ENCODE measurements around the gene C11orf21.

C11orf21 gene

GRCh38 chr11:2315395-2316168, 13.9 kb upstream of the C11orf21 start:
- peaks cover 17% of the 10 kb centered on the region for H3K4me1 Mint-ChIP-seq (ENCODE audit: low read depth)
- H3K27ac Mint-ChIP-seq: no peak overlapping the region
- no peaks in the 10 kb centered on the region for H3K27me3 Mint-ChIP-seq
- no peak overlapping the region for H3K4me3 Mint-ChIP-seq
- no peaks in the 10 kb centered on the region for H3K9me3 Mint-ChIP-seq (ENCODE audit: low read depth)
- no peaks in the 10 kb centered on the region for H3K36me3 Mint-ChIP-seq

GRCh38 chr11:2314525-2315394, 13.0 kb upstream of the C11orf21 start:
- Mint-ChIP-seq H3K36me3 (no peaks in the 10 kb centered on the region), H3K9me3 (ENCODE audit: low read depth) (no peaks in the 10 kb centered on the region), H3K4me1 (ENCODE audit: low read depth) (peaks cover 15% of the 10 kb centered on the region), H3K27ac (no peak overlapping the region), H3K27me3 (no peaks in the 10 kb centered on the region), H3K4me3 (no peak overlapping the region)

- H3K36me3 Mint-ChIP-seq: no peaks in the 10 kb centered on the region
- no peak overlapping the region for H3K27ac Mint-ChIP-seq
- H3K4me1 Mint-ChIP-seq (ENCODE audit: low read depth): peaks cover 14% of the 10 kb centered on the region
- no peaks in the 10 kb centered on the region for H3K9me3 Mint-ChIP-seq (ENCODE audit: low read depth)
- H3K27me3 Mint-ChIP-seq: no peaks in the 10 kb centered on the region
- no peak overlapping the region for H3K4me3 Mint-ChIP-seq
Measured at GRCh38 chr11:2314136-2314524, 12.4 kb upstream of the C11orf21 start.

GRCh38 chr11:2313051-2313951, 11.6 kb upstream of the C11orf21 start:
- H3K27me3 Mint-ChIP-seq: no peaks in the 10 kb centered on the region
- no peak overlapping the region for H3K4me3 Mint-ChIP-seq
- peaks cover 14% of the 10 kb centered on the region for H3K4me1 Mint-ChIP-seq (ENCODE audit: low read depth)
- no peak overlapping the region for H3K27ac Mint-ChIP-seq
- H3K36me3 Mint-ChIP-seq: no peaks in the 10 kb centered on the region
- H3K9me3 Mint-ChIP-seq (ENCODE audit: low read depth): no peaks in the 10 kb centered on the region

GRCh38 chr11:2312232-2313042, 10.7 kb upstream of the C11orf21 start:
- H3K27me3 Mint-ChIP-seq: no peaks in the 10 kb centered on the region
- H3K36me3 Mint-ChIP-seq: no peaks in the 10 kb centered on the region
- no peak overlapping the region for H3K4me3 Mint-ChIP-seq
- H3K9me3 Mint-ChIP-seq (ENCODE audit: low read depth): no peaks in the 10 kb centered on the region
- peaks cover 15% of the 10 kb centered on the region for H3K4me1 Mint-ChIP-seq (ENCODE audit: low read depth)
- peak overlapping the region; percentile 46 for H3K27ac Mint-ChIP-seq

GRCh38 chr11:2311353-2312133, 9.8 kb upstream of the C11orf21 start:
- no peak overlapping the region for H3K4me3 Mint-ChIP-seq
- H3K36me3 Mint-ChIP-seq: no peaks in the 10 kb centered on the region
- H3K27me3 Mint-ChIP-seq: no peaks in the 10 kb centered on the region
- H3K27ac Mint-ChIP-seq: no peak overlapping the region
- no peaks in the 10 kb centered on the region for H3K9me3 Mint-ChIP-seq (ENCODE audit: low read depth)
- peaks cover 10% of the 10 kb centered on the region for H3K4me1 Mint-ChIP-seq (ENCODE audit: low read depth)

GRCh38 chr11:2310786-2311352, 9.2 kb upstream of the C11orf21 start:
- H3K9me3 Mint-ChIP-seq (ENCODE audit: low read depth): no peaks in the 10 kb centered on the region
- peaks cover 16% of the 10 kb centered on the region for H3K4me1 Mint-ChIP-seq (ENCODE audit: low read depth)
- no peaks in the 10 kb centered on the region for H3K36me3 Mint-ChIP-seq
- no peak overlapping the region for H3K27ac Mint-ChIP-seq
- H3K4me3 Mint-ChIP-seq: no peak overlapping the region
- H3K27me3 Mint-ChIP-seq: no peaks in the 10 kb centered on the region

- no peak overlapping the region for H3K27ac Mint-ChIP-seq
- no peaks in the 10 kb centered on the region for H3K9me3 Mint-ChIP-seq (ENCODE audit: low read depth)
- H3K36me3 Mint-ChIP-seq: no peaks in the 10 kb centered on the region
Measured at GRCh38 chr11:2310073-2310785, 8.5 kb upstream of the C11orf21 start.

GRCh38 chr11:2309251-2310072, 7.7 kb upstream of the C11orf21 start:
- Mint-ChIP-seq H3K4me3 (no peak overlapping the region), H3K36me3 (no peaks in the 10 kb centered on the region), H3K4me1 (ENCODE audit: low read depth) (peaks cover 26% of the 10 kb centered on the region), H3K9me3 (ENCODE audit: low read depth) (no peaks in the 10 kb centered on the region), H3K27ac (no peak overlapping the region), H3K27me3 (no peaks in the 10 kb centered on the region)

More at GRCh38 chr11:2310073-2310785, 8.5 kb upstream of the C11orf21 start:
- Mint-ChIP-seq H3K27me3 (no peaks in the 10 kb centered on the region), H3K4me1 (ENCODE audit: low read depth) (peaks cover 22% of the 10 kb centered on the region), H3K4me3 (no peak overlapping the region)

- H3K4me1 Mint-ChIP-seq (ENCODE audit: low read depth): peaks cover 31% of the 10 kb centered on the region
- H3K4me3 Mint-ChIP-seq: no peak overlapping the region
- no peak overlapping the region for H3K27ac Mint-ChIP-seq
- no peaks in the 10 kb centered on the region for H3K9me3 Mint-ChIP-seq (ENCODE audit: low read depth)
- no peaks in the 10 kb centered on the region for H3K27me3 Mint-ChIP-seq
- H3K36me3 Mint-ChIP-seq: no peaks in the 10 kb centered on the region
Measured at GRCh38 chr11:2308713-2309112, 7.0 kb upstream of the C11orf21 start.

GRCh38 chr11:2307501-2308331, 6.0 kb upstream of the C11orf21 start:
- Mint-ChIP-seq H3K27ac (peak overlapping the region; percentile 22), H3K36me3 (no peaks in the 10 kb centered on the region), H3K4me1 (ENCODE audit: low read depth) (peaks cover 37% of the 10 kb centered on the region), H3K4me3 (no peak overlapping the region), H3K9me3 (ENCODE audit: low read depth) (no peaks in the 10 kb centered on the region), H3K27me3 (no peaks in the 10 kb centered on the region)

All from activated naive CD8-positive, alpha-beta T cell (primary cell).